Esophagus muscularis mucosa (tissue), 3 donors: ENCODE results near the gene ENTPD8.

ENCODE experiments used
- POLR2A ChIP-seq: fragments of 450-650 bp; IDR thresholded peaks from one replicate; pipeline ENCODE4 v1.6.1; 2017; ENCODE audit warnings: antibody characterized with exemption, moderate library complexity, mild to moderate bottlenecking, low read depth
- POLR2AphosphoS5 ChIP-seq, 2 donors: sonication (generic); formaldehyde crosslinking; IDR thresholded peaks; one replicate each; pipeline ENCODE4 v1.6.1; 2017; ENCODE audit warnings: antibody characterized with exemption in 2 of 2
- TF ChIP-seq, protein P1 (sequence below), 3 experiments: fragments of 200-600 bp in 2 of 3; fragments of 450-650 bp in 1 of 3; sonication (generic) in 2 of 3; IDR thresholded peaks; one replicate each; pipeline ENCODE4 v1.5.1; 2017 to 2019; ENCODE audit warnings: antibody characterized with exemption in 3 of 3, mild to moderate bottlenecking in 2 of 3, moderate library complexity in 1 of 3

DNA sequence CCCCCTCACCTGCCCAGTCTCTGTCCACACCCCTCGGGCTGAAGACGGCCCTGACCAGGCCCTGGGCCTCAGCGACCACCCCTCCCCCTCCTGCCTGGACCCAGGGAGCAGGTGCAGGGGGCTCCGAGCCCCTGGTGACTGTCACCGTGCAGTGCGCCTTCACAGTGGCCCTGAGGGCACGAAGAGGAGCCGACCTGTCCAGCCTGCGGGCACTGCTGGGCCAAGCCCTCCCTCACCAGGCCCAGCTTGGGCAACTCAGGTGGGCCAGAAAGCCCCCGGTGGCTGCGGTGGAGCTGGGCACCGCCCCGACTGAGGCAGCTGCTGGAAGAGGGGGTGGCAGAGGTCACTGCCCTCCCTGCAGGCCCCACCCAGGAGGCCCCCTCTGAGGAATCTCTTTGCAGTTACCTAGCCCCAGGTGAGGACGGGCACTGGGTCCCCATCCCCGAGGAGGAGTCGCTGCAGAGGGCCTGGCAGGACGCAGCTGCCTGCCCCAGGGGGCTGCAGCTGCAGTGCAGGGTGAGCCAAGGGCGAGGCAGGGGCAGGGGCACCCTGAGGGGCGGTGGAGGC lies 7.7 kb downstream of the ENTPD8 start:
- TF ChIP-seq, protein P1, sequence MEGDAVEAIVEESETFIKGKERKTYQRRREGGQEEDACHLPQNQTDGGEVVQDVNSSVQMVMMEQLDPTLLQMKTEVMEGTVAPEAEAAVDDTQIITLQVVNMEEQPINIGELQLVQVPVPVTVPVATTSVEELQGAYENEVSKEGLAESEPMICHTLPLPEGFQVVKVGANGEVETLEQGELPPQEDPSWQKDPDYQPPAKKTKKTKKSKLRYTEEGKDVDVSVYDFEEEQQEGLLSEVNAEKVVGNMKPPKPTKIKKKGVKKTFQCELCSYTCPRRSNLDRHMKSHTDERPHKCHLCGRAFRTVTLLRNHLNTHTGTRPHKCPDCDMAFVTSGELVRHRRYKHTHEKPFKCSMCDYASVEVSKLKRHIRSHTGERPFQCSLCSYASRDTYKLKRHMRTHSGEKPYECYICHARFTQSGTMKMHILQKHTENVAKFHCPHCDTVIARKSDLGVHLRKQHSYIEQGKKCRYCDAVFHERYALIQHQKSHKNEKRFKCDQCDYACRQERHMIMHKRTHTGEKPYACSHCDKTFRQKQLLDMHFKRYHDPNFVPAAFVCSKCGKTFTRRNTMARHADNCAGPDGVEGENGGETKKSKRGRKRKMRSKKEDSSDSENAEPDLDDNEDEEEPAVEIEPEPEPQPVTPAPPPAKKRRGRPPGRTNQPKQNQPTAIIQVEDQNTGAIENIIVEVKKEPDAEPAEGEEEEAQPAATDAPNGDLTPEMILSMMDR (IDR thresholded peaks at IDR 0.05), result no peak
- TF ChIP-seq POLR2AphosphoS5 (IDR thresholded peaks at IDR 0.05), result no peak
- TF ChIP-seq POLR2A, result no peak
